Bronchial smooth muscle cell (primary cell): ENCODE results near the gene LDHA. TPM values are rescaled to one million over a fixed set of nuclear protein-coding genes. Genes with fewer than 3 reads are reported as not detected.

Experiments used
- total RNA-seq: library from RNA; depleted of rRNA; stranded (reverse); fragments of >200 nt; gene quantifications from 2 replicates; pipeline ENCODE4 v1.2.1, GENCODE V29; 2014

LDHA gene
- total RNA-seq: 169 and 365 TPM in 2 replicates

GRCh38 chr11:18394275-18394927, at the start of gene LDHA:
TSS of gene LDHA (plus strand) at chr11:18394563. CDS start at chr11:18396843, 2,280 bp downstream.

GRCh38 chr11:18455686-18456372, 61.5 kb downstream of the LDHA start, which contains the start of gene LDHAL6A:
TSS of gene LDHAL6A (plus strand) at chr11:18455856. CDS start at chr11:18456681, 825 bp downstream.

Other genes with a start within 250 kb of the LDHA start
- not detected in 2 replicates for gene MRGPRX4, start 221.7 kb upstream of the LDHA start, total RNA-seq
- gene SAA4, start 157.8 kb upstream of the LDHA start, total RNA-seq: not detected in 2 replicates
- gene SAA2, start 145.9 kb upstream of the LDHA start, total RNA-seq: 0.16 TPM in 1 of 2 replicates, not detected in the other
- not detected in 2 replicates for gene SAA1, start 128.3 kb upstream of the LDHA start, total RNA-seq
- 32.8 and 36.7 TPM in 2 replicates for gene HPS5, start 72.4 kb upstream of the LDHA start, total RNA-seq
- gene GTF2H1, start 72.0 kb upstream of the LDHA start, total RNA-seq: 39.4 and 61.9 TPM in 2 replicates
- gene LDHC, start 17.8 kb downstream of the LDHA start, total RNA-seq: 0.16 TPM in 1 of 2 replicates, not detected in the other
- not detected in 2 replicates for gene LDHAL6A, start 61.3 kb downstream of the LDHA start, total RNA-seq
- 31.9 and 42.2 TPM in 2 replicates for gene TSG101, start 132.4 kb downstream of the LDHA start, total RNA-seq
- 19.7 and 21.1 TPM in 2 replicates for gene UEVLD, start 194.2 kb downstream of the LDHA start, total RNA-seq
- gene MISFA, start 205.2 kb downstream of the LDHA start, total RNA-seq: 0.95 and 1.0 TPM in 2 replicates
- 8.3 and 12.8 TPM in 2 replicates for gene SPTY2D1, start 239.8 kb downstream of the LDHA start, total RNA-seq